Neural crest cell (in vitro differentiated cells): Measurements from ENCODE around the gene TRPM8. TPM values are rescaled to one million over a fixed set of nuclear protein-coding genes. Genes with fewer than 3 reads are reported as not detected.
"Not testable (repeated sequence)": the region's sequence is repeated elsewhere in the genome, so short reads cannot be mapped to it uniquely, and the experiment has no call there.

Source experiments
- DNase-seq: peaks from one replicate; pipeline ENCODE4 v3.0.0; 2021; ENCODE audit warnings: low read depth, mixed read lengths, low spot score
- H3K27ac Mint-ChIP-seq: one replicate; pipeline ENCODE4 v1.8.0; 2021; ENCODE audit warnings: mild to moderate bottlenecking, mixed read lengths; ENCODE audit not compliant: unreplicated experiment
- H3K27me3 Mint-ChIP-seq: 2 replicates; pipeline ENCODE4 v1.8.0; 2021; ENCODE audit warnings: low read depth, mild to moderate bottlenecking, mixed read lengths
- H3K36me3 Mint-ChIP-seq: 2 replicates; pipeline ENCODE4 v1.8.0; 2021; ENCODE audit warnings: low read depth, mild to moderate bottlenecking, mixed read lengths
- H3K4me1 Mint-ChIP-seq: 2 replicates; pipeline ENCODE4 v1.8.0; 2021; ENCODE audit warnings: mixed read lengths
- H3K4me3 Mint-ChIP-seq: one replicate; pipeline ENCODE4 v1.8.0; 2021; ENCODE audit warnings: mild to moderate bottlenecking, mixed read lengths
- H3K9me3 Mint-ChIP-seq: 2 replicates; pipeline ENCODE4 v1.8.0; 2021; ENCODE audit warnings: mixed read lengths
- CTCF ChIP-seq: fragments of 200-600 bp; sonication (generic); conservative IDR thresholded peaks from 2 replicates; pipeline ENCODE4 v1.5.0; 2021; ENCODE audit warnings: antibody characterized with exemption, mild to moderate bottlenecking
- long read RNA-seq: library from polyadenylated mRNA; unstranded; transcript quantifications from one replicate; pipeline ENCODE4 v2.0.0, GENCODE V29; 2020
- total RNA-seq: library from RNA; stranded (reverse); gene quantifications from 2 replicates; pipeline ENCODE4 v1.2.1, GENCODE V29; 2021

Gene TRPM8
- total RNA-seq, result 0.07 TPM in 1 of 2 replicates, not detected in the other
- long read RNA-seq, result 0 reads

GRCh38 chr2:233917116-233917515 lies at the start of gene TRPM8:
TSS of gene TRPM8 (plus strand) at chr2:233917373. CDS start at chr2:233926538, 9,165 bp downstream.
- no peak for DNase-seq
- Mint-ChIP-seq H3K4me1 (peaks cover 6% of the 10 kb centered on the region), H3K4me3 (no peak within 1 kb of the TSS), H3K27me3 (peaks cover 46% of the 10 kb centered on the region), H3K27ac (no peak within 1 kb of the TSS), H3K36me3 (no peaks in the 10 kb centered on the region), H3K9me3 (no peaks in the 10 kb centered on the region)
- TF ChIP-seq CTCF, result no peak

GRCh38 chr2:233867993-233868532 lies 49.1 kb upstream of the TRPM8 start, which contains the start of gene MSL3B:
TSS of gene MSL3B (minus strand) at chr2:233868386.
- peak within 1 kb of the TSS; percentile 89 for H3K4me3 Mint-ChIP-seq
- H3K9me3 Mint-ChIP-seq, result peaks cover 21% of the 10 kb centered on the region
- H3K36me3 Mint-ChIP-seq, result peaks cover 44% of the 10 kb centered on the region
- peaks cover 8% of the 10 kb centered on the region for H3K4me1 Mint-ChIP-seq
- peaks cover 31% of the 10 kb centered on the region for H3K27me3 Mint-ChIP-seq
- H3K27ac Mint-ChIP-seq, result no peak within 1 kb of the TSS
- DNase-seq, result peak; percentile 28
- TF ChIP-seq CTCF, result no peak

- H3K9me3 Mint-ChIP-seq, result peaks cover 24% of the 10 kb centered on the region
- no peak overlapping the region for H3K27ac Mint-ChIP-seq
- DNase-seq, result no peak
- peaks cover 53% of the 10 kb centered on the region for H3K27me3 Mint-ChIP-seq
- no peak for TF ChIP-seq CTCF
- H3K4me1 Mint-ChIP-seq, result peaks cover 8% of the 10 kb centered on the region
- H3K4me3 Mint-ChIP-seq, result no peak overlapping the region
- peaks cover 24% of the 10 kb centered on the region for H3K36me3 Mint-ChIP-seq
Measured at GRCh38 chr2:233871432-233871831, 45.7 kb upstream of the TRPM8 start.

- not testable (repeated sequence) for H3K4me1 Mint-ChIP-seq, H3K27ac Mint-ChIP-seq, DNase-seq, H3K4me3 Mint-ChIP-seq
- Mint-ChIP-seq H3K9me3 (peaks cover 18% of the 10 kb centered on the region), H3K36me3 (peaks cover 17% of the 10 kb centered on the region), H3K27me3 (peaks cover 53% of the 10 kb centered on the region)
Measured at GRCh38 chr2:233872125-233872524, 45.0 kb upstream of the TRPM8 start.

- no peaks in the 10 kb centered on the region for H3K4me1 Mint-ChIP-seq
- H3K4me3 Mint-ChIP-seq, result no peak overlapping the region
- TF ChIP-seq CTCF, result no peak
- no peak overlapping the region for H3K27ac Mint-ChIP-seq
- peaks cover 19% of the 10 kb centered on the region for H3K9me3 Mint-ChIP-seq
- no peak for DNase-seq
- peaks cover 10% of the 10 kb centered on the region for H3K36me3 Mint-ChIP-seq
- peaks cover 28% of the 10 kb centered on the region for H3K27me3 Mint-ChIP-seq
Measured at GRCh38 chr2:233882353-233882752, 34.8 kb upstream of the TRPM8 start.

- DNase-seq, result no peak
- H3K27ac Mint-ChIP-seq, result no peak overlapping the region
Measured at GRCh38 chr2:233892793-233893192, 24.4 kb upstream of the TRPM8 start.

GRCh38 chr2:233896253-233896652 lies 20.9 kb upstream of the TRPM8 start:
- not testable (repeated sequence) for H3K27ac Mint-ChIP-seq, H3K4me3 Mint-ChIP-seq, DNase-seq, H3K4me1 Mint-ChIP-seq, H3K9me3 Mint-ChIP-seq, H3K36me3 Mint-ChIP-seq
- peaks cover 30% of the 10 kb centered on the region for H3K27me3 Mint-ChIP-seq

More at GRCh38 chr2:233892793-233893192, 24.4 kb upstream of the TRPM8 start:
- Mint-ChIP-seq H3K4me3 (no peak overlapping the region), H3K4me1 (no peaks in the 10 kb centered on the region), H3K36me3 (no peaks in the 10 kb centered on the region), H3K9me3 (no peaks in the 10 kb centered on the region), H3K27me3 (peaks cover 16% of the 10 kb centered on the region)
- no peak for TF ChIP-seq CTCF
